H9 (cell line): ENCODE measurements around the gene TARS2. TPM values are rescaled to one million over a fixed set of nuclear protein-coding genes. Genes with fewer than 3 reads are reported as not detected.
A peak's percentile ranks its signal among the peaks of the same experiment; 100 is the strongest.

Source experiments
- DNase-seq: peaks from one replicate; pipeline ENCODE4 v3.0.0-alpha.2; 2017
- H2AFZ ChIP-seq: one replicate; pipeline ENCODE4 v1.6.1; 2013; ENCODE audit warnings: mild to moderate bottlenecking, low read length, control low read depth, moderate library complexity
- H2AK5ac ChIP-seq: 2 replicates; pipeline ENCODE4 v1.6.1; 2013; ENCODE audit warnings: low read length, control low read depth, mixed read lengths; ENCODE audit not compliant: insufficient read length
- H2BK120ac ChIP-seq: one replicate; pipeline ENCODE4 v1.6.1; 2013; ENCODE audit warnings: low read depth, mild to moderate bottlenecking, low read length, control low read depth, inconsistent platforms; ENCODE audit not compliant: poor library complexity, severe bottlenecking
- H2BK12ac ChIP-seq: 2 replicates; pipeline ENCODE4 v1.6.1; 2013; ENCODE audit warnings: low read length, control low read depth, mixed read lengths, low read depth; ENCODE audit not compliant: insufficient read length
- H2BK15ac ChIP-seq: 2 replicates; pipeline ENCODE4 v1.6.1; 2013; ENCODE audit warnings: low read depth, low read length, control low read depth
- H2BK20ac ChIP-seq: one replicate; pipeline ENCODE4 v1.6.1; 2013; ENCODE audit warnings: low read depth, mild to moderate bottlenecking, low read length, control low read depth, inconsistent platforms; ENCODE audit not compliant: poor library complexity, severe bottlenecking
- H2BK5ac ChIP-seq: 2 replicates; pipeline ENCODE4 v1.6.1; 2013; ENCODE audit warnings: low read length, control low read depth, mixed read lengths; ENCODE audit not compliant: insufficient read length
- H3K14ac ChIP-seq: 2 replicates; pipeline ENCODE4 v1.6.1; 2013; ENCODE audit warnings: low read length, control low read depth; ENCODE audit not compliant: insufficient read depth
- H3K18ac ChIP-seq: 2 replicates; pipeline ENCODE4 v1.6.1; 2013; ENCODE audit warnings: low read depth, mild to moderate bottlenecking, mixed read lengths, low read length, control low read depth; ENCODE audit not compliant: insufficient read length
- H3K23ac ChIP-seq: 2 replicates; pipeline ENCODE4 v1.6.1; 2013; ENCODE audit warnings: low read length, control low read depth, mixed read lengths, low read depth; ENCODE audit not compliant: insufficient read length
- H3K23me2 ChIP-seq: 2 replicates; pipeline ENCODE4 v1.6.1; 2013; ENCODE audit warnings: low read depth, mild to moderate bottlenecking, mixed read lengths, low read length, control low read depth; ENCODE audit not compliant: insufficient read length, poor library complexity, severe bottlenecking
- H3K27ac ChIP-seq: 2 replicates; pipeline ENCODE4 v1.5.1; 2013; ENCODE audit warnings: low read length, control low read depth, mixed read lengths, low read depth; ENCODE audit not compliant: insufficient read length
- H3K27me3 ChIP-seq: 2 replicates; pipeline ENCODE4 v1.6.1; 2013; ENCODE audit warnings: low read length, control low read depth, inconsistent platforms; ENCODE audit not compliant: insufficient read depth
- H3K4ac ChIP-seq: 2 replicates; pipeline ENCODE4 v1.6.1; 2013; ENCODE audit warnings: low read depth, mild to moderate bottlenecking, control low read depth, inconsistent platforms, low read length, moderate library complexity
- H3K4me1 ChIP-seq: 2 replicates; pipeline ENCODE4 v1.6.1; 2013; ENCODE audit warnings: low read length, control low read depth, inconsistent platforms; ENCODE audit not compliant: insufficient read depth
- H3K4me2 ChIP-seq: 2 replicates; pipeline ENCODE4 v1.6.1; 2013; ENCODE audit warnings: low read length, control low read depth, mixed read lengths; ENCODE audit not compliant: insufficient read length, insufficient read depth
- H3K56ac ChIP-seq: 2 replicates; pipeline ENCODE4 v1.6.1; 2013; ENCODE audit warnings: low read depth, mild to moderate bottlenecking, mixed read lengths, low read length, control low read depth; ENCODE audit not compliant: insufficient read length
- H3K79me1 ChIP-seq: 2 replicates; pipeline ENCODE4 v1.6.1; 2013; ENCODE audit warnings: low read depth, mild to moderate bottlenecking, moderate library complexity, low read length, control low read depth, inconsistent platforms; ENCODE audit not compliant: insufficient read depth, poor library complexity, severe bottlenecking
- H3K79me2 ChIP-seq: 2 replicates; pipeline ENCODE4 v1.6.1; 2013; ENCODE audit warnings: low read length, control low read depth, inconsistent platforms; ENCODE audit not compliant: insufficient read depth
- H3K9ac ChIP-seq: 2 replicates; pipeline ENCODE4 v1.6.1; 2013; ENCODE audit warnings: low read length, control low read depth, mixed read lengths; ENCODE audit not compliant: insufficient read length; ENCODE audit errors: extremely low read depth
- H3K9me3 ChIP-seq: one replicate; pipeline ENCODE4 v1.6.1; 2013; ENCODE audit warnings: low read depth, low read length, inconsistent platforms; ENCODE audit not compliant: control insufficient read depth
- H3T11ph ChIP-seq: one replicate; pipeline ENCODE4 v1.6.1; 2013; ENCODE audit warnings: mild to moderate bottlenecking, low read length, control low read depth, inconsistent platforms
- H4K20me1 ChIP-seq: one replicate; pipeline ENCODE4 v1.6.1; 2013; ENCODE audit not compliant: control insufficient read depth, insufficient read length, insufficient read depth
- H4K5ac ChIP-seq: 2 replicates; pipeline ENCODE4 v1.6.1; 2013; ENCODE audit warnings: low read depth, mild to moderate bottlenecking, mixed read lengths, low read length, control low read depth; ENCODE audit not compliant: insufficient read length
- H4K8ac ChIP-seq: replicated peaks from 2 replicates; pipeline ENCODE4 v1.6.1; 2013; ENCODE audit warnings: low read length, control low read depth, mixed read lengths, low read depth; ENCODE audit not compliant: insufficient read length
- H4K91ac ChIP-seq: 2 replicates; pipeline ENCODE4 v1.6.1; 2013; ENCODE audit warnings: low read depth, mild to moderate bottlenecking, moderate library complexity, mixed read lengths, low read length, control low read depth; ENCODE audit not compliant: insufficient read length
- H3K27ac Mint-ChIP-seq, 3 experiments: 2 replicates in 2 of 3; 3 replicates in 1 of 3; pipeline ENCODE4 v1.8.0; 2020 to 2021; ENCODE audit warnings: mixed read lengths in 3 of 3, mild to moderate bottlenecking in 1 of 3, moderate library complexity in 1 of 3
- H3K27me3 Mint-ChIP-seq: 2 replicates; pipeline ENCODE4 v1.8.0; 2021; ENCODE audit warnings: low read depth, mild to moderate bottlenecking, moderate library complexity, mixed read lengths
- H3K36me3 Mint-ChIP-seq, 3 experiments: 2 replicates in 2 of 3; 3 replicates in 1 of 3; pipeline ENCODE4 v1.8.0; 2020 to 2021; ENCODE audit warnings: low read depth in 3 of 3, mixed read lengths in 3 of 3; ENCODE audit not compliant: insufficient read depth in 1 of 3
- H3K4me1 Mint-ChIP-seq, 2 experiments: 2 replicates each; pipeline ENCODE4 v1.8.0; 2020; ENCODE audit warnings: mixed read lengths in 2 of 2
- H3K4me3 Mint-ChIP-seq, 2 experiments: 2 replicates in 1 of 2; 3 replicates in 1 of 2; pipeline ENCODE4 v1.8.0; 2020 to 2021; ENCODE audit warnings: mild to moderate bottlenecking in 2 of 2, mixed read lengths in 2 of 2, moderate library complexity in 1 of 2
- H3K9me3 Mint-ChIP-seq, 2 experiments: 2 replicates in 1 of 2; 3 replicates in 1 of 2; pipeline ENCODE4 v1.8.0; 2020; ENCODE audit warnings: mild to moderate bottlenecking in 2 of 2, mixed read lengths in 2 of 2, moderate library complexity in 1 of 2
- CTCF ChIP-seq: fragments of 200-600 bp; sonication (generic); conservative IDR thresholded peaks from 3 replicates; pipeline ENCODE4 v1.8.0; 2021; ENCODE audit warnings: antibody characterized with exemption, mild to moderate bottlenecking
- WGBS: extraction: QIAGEN DNeasy Blood & Tissue Kit; methylation state at CpG from one replicate; pipeline ENCODE4 v1.1.7; 2013; ENCODE audit warnings: missing lambda C conversion rate, low lambda C conversion rate, mixed read lengths; ENCODE audit not compliant: insufficient read length; ENCODE audit errors: extremely low coverage; 5-methylcytosine and 5-hydroxymethylcytosine counted together
- total RNA-seq: library from RNA; stranded (reverse); gene quantifications from 2 replicates; pipeline ENCODE4 v1.2.1, GENCODE V29; 2021

Gene TARS2
- total RNA-seq, 1 experiment from 2014 or later = 36.5 TPM

- Histone ChIP-seq H3K79me1 (no peaks in the 10 kb centered on the region), H3T11ph (no peak overlapping the region), H3K23me2 (no peaks in the 10 kb centered on the region), H2BK15ac (no peak overlapping the region), H3K14ac (no peak overlapping the region), H3K56ac (no peak overlapping the region), H3K18ac (no peak overlapping the region), H3K9ac (no peak overlapping the region), H3K79me2 (no peaks in the 10 kb centered on the region), H2AK5ac (no peak overlapping the region), H4K8ac (no peak overlapping the region), H2BK5ac (no peak overlapping the region), H3K27ac (no peak overlapping the region), H2BK12ac (no peak overlapping the region), H4K5ac (no peak overlapping the region), H2BK20ac (no peak overlapping the region), H3K27me3 (no peaks in the 10 kb centered on the region), H2BK120ac (no peak overlapping the region), H2AFZ (no peak overlapping the region), H3K4me2 (no peak overlapping the region), H4K20me1 (no peaks in the 10 kb centered on the region), H3K4ac (no peak overlapping the region), H3K23ac (no peak overlapping the region), H3K4me1 (no peaks in the 10 kb centered on the region; the same call in 1 of the 2 replicates), H3K9me3 (no peaks in the 10 kb centered on the region), H4K91ac (no peak overlapping the region)
- Mint-ChIP-seq H3K27ac (no peak overlapping the region), H3K36me3 (no peaks in the 10 kb centered on the region), H3K27me3 (no peaks in the 10 kb centered on the region; the same call in 1 of the 2 replicates), H3K4me3 (no peak overlapping the region), H3K9me3 (no peaks in the 10 kb centered on the region), H3K4me1 (peaks cover 14 to 29% of the 10 kb centered on the region in 2 experiments)
- peak; percentile 32 for DNase-seq
- no peak for TF ChIP-seq CTCF
- WGBS = no CpG with 5 or more reads among the region's 14 CpGs
These were observed 48.5 kb downstream of the TARS2 start for GRCh38 chr1:150535511-150536287.
